Measurements from ENCODE around the gene WTIP. TPM values are rescaled to one million over a fixed set of nuclear protein-coding genes. Genes with fewer than 3 reads are reported as not detected.

Gene WTIP
- total RNA-seq, 1 experiment from 2014 or later, result 32.5 TPM

GRCh38 chr19:34494601-34495000 lies 13.0 kb downstream of the WTIP start:
- Histone ChIP-seq H3T11ph (ENCODE audit: low read length) (no peak overlapping the region), H3K4ac (ENCODE audit: low read depth, low read length) (no peak overlapping the region), H3K27ac (ENCODE audit: insufficient read length, low read depth, low read length) (no peak overlapping the region), H4K8ac (replicated peaks; ENCODE audit: insufficient read length, low read depth, low read length) (no peak overlapping the region), H4K5ac (ENCODE audit: insufficient read length, low read depth, low read length) (no peak overlapping the region), H3K9me3 (ENCODE audit: control insufficient read depth, low read depth, low read length) (no peaks in the 10 kb centered on the region), H2BK120ac (ENCODE audit: low read depth, low read length, poor library complexity, severe bottlenecking) (no peak overlapping the region), H3K4me2 (ENCODE audit: insufficient read depth, insufficient read length, low read length) (no peak overlapping the region), H4K20me1 (ENCODE audit: control insufficient read depth, insufficient read depth, insufficient read length) (no peaks in the 10 kb centered on the region), H3K18ac (ENCODE audit: insufficient read length, low read depth, low read length) (no peak overlapping the region), H3K23me2 (ENCODE audit: insufficient read length, low read depth, low read length, poor library complexity, severe bottlenecking) (no peaks in the 10 kb centered on the region), H3K4me1 (ENCODE audit: insufficient read depth, low read length) (no peaks in the 10 kb centered on the region), H3K14ac (ENCODE audit: insufficient read depth, low read length) (no peak overlapping the region; the same call in 1 of the 2 replicates), H2AFZ (ENCODE audit: low read length) (no peak overlapping the region), H4K91ac (ENCODE audit: insufficient read length, low read depth, low read length) (no peak overlapping the region), H2BK5ac (ENCODE audit: insufficient read length, low read length) (no peak overlapping the region), H2BK12ac (ENCODE audit: insufficient read length, low read depth, low read length) (no peak overlapping the region), H3K56ac (ENCODE audit: insufficient read length, low read depth, low read length) (no peak overlapping the region), H3K23ac (ENCODE audit: insufficient read length, low read depth, low read length) (no peak overlapping the region), H3K79me1 (ENCODE audit: insufficient read depth, low read depth, low read length, poor library complexity, severe bottlenecking) (no peaks in the 10 kb centered on the region), H2AK5ac (ENCODE audit: insufficient read length, low read length) (no peak overlapping the region), H2BK15ac (ENCODE audit: low read depth, low read length) (no peak overlapping the region), H3K27me3 (ENCODE audit: insufficient read depth, low read length) (no peaks in the 10 kb centered on the region), H3K79me2 (ENCODE audit: insufficient read depth, low read length) (no peaks in the 10 kb centered on the region), H2BK20ac (ENCODE audit: low read depth, low read length, poor library complexity, severe bottlenecking) (no peak overlapping the region), H3K9ac (ENCODE audit: extremely low read depth, insufficient read length, low read length) (no peak overlapping the region)
- Mint-ChIP-seq H3K4me1 (peaks cover 0 to 3% of the 10 kb centered on the region in 2 experiments; a peak in 2 of 4 replicates), H3K27me3 (ENCODE audit: low read depth) (no peaks in the 10 kb centered on the region; the same call in 1 of the 2 replicates), H3K36me3 (ENCODE audit: insufficient read depth in 1 of 3, low read depth in 3 of 3) (peaks cover 22 to 80% (median 75%) of the 10 kb centered on the region in 3 experiments; a peak in 6 of 7 replicates), H3K4me3 (no peak overlapping the region), H3K27ac (peak overlapping the region in 1 of 3 experiments; percentile 40; a peak in 1 of 7 replicates), H3K9me3 (no peaks in the 10 kb centered on the region)
- WGBS (ENCODE audit: extremely low coverage, insufficient read length, low lambda C conversion rate), result no CpG with 5 or more reads among the region's 11 CpGs
- no peak for TF ChIP-seq CTCF (conservative IDR thresholded peaks at IDR 0.05)
- DNase-seq, result no peak

All from H9 (cell line).